Measurements from ENCODE around the gene ARHGAP26. TPM values are rescaled to one million over a fixed set of nuclear protein-coding genes. Genes with fewer than 3 reads are reported as not detected.
"Not testable (repeated sequence)": the region's sequence is repeated elsewhere in the genome, so short reads cannot be mapped to it uniquely, and the experiment has no call there.

The ARHGAP26 gene
- total and polyA plus RNA-seq, 9 donors = 1.9 to 47.1 (median 12.0) TPM

DNA sequence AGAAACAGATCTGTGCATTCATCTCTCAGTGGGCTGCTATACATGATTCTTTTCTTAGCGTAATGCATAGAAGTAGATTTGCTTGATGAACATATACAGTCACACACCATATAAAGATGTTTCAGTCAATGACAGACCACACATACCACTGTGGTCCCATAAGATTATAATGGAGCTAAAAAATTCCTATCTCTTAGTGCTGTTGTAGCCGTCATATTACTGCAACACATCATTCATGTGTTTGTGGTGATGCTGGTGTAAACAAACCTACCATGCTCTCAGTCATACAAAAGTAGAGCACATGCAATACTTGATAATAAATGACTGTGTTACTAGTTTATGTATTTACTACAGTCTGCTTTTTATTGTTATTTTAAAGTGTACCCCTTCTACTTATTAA is 214.3 kb downstream of the ARHGAP26 start:
- WGBS, 3 donors = 93 to 97% (median 96%) methylated on average over 2 of the region's 2 CpGs
- peaks cover 11% of the 10 kb centered on the region for H3K4me1 ChIP-seq (ENCODE audit: insufficient read depth)
- intact Hi-C loops (cut with DNase I) = no loop called here
- no peaks in the 10 kb centered on the region for H3K9me3 ChIP-seq
- no peak overlapping the region for H3K4me3 ChIP-seq
- no peak for TF ChIP-seq POLR2A (IDR thresholded peaks at IDR 0.05)
- TF ChIP-seq, protein P1, sequence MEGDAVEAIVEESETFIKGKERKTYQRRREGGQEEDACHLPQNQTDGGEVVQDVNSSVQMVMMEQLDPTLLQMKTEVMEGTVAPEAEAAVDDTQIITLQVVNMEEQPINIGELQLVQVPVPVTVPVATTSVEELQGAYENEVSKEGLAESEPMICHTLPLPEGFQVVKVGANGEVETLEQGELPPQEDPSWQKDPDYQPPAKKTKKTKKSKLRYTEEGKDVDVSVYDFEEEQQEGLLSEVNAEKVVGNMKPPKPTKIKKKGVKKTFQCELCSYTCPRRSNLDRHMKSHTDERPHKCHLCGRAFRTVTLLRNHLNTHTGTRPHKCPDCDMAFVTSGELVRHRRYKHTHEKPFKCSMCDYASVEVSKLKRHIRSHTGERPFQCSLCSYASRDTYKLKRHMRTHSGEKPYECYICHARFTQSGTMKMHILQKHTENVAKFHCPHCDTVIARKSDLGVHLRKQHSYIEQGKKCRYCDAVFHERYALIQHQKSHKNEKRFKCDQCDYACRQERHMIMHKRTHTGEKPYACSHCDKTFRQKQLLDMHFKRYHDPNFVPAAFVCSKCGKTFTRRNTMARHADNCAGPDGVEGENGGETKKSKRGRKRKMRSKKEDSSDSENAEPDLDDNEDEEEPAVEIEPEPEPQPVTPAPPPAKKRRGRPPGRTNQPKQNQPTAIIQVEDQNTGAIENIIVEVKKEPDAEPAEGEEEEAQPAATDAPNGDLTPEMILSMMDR (IDR thresholded peaks at IDR 0.05) = no peak
- TF ChIP-seq EP300 (IDR thresholded peaks at IDR 0.05) = no peak
- H3K27ac ChIP-seq = no peak overlapping the region
- no peaks in the 10 kb centered on the region for H3K36me3 ChIP-seq
- no peaks in the 10 kb centered on the region for H3K27me3 ChIP-seq
- DNase-seq = no peak

DNA sequence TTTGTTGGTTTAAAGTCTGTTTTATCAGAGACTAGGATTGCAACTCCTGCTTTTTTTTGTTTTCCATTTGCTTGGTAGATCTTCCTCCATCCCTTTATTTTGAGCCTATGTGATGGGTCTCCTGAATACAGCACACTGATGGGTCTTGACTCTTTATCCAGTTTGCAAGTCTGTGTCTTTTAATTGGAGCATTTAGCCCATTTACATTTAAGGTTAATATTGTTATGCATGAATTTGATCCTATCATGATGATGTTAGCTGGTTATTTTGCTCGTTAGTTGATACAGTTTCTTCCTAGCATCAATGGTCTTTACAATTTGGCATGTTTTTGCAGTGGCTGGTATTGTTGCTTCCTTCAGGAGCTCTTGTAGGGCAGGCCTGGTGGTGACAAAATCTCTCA is 219.1 kb downstream of the ARHGAP26 start:
- H3K27ac ChIP-seq; intact Hi-C loops (cut with DNase I); H3K4me1 ChIP-seq (ENCODE audit: insufficient read depth); DNase-seq; H3K36me3 ChIP-seq; H3K9me3 ChIP-seq; H3K4me3 ChIP-seq; H3K27me3 ChIP-seq: not testable (repeated sequence)
- WGBS, 3 donors = 93 to 97% (median 95%) methylated on average over 1 of the region's 1 CpG

DNA sequence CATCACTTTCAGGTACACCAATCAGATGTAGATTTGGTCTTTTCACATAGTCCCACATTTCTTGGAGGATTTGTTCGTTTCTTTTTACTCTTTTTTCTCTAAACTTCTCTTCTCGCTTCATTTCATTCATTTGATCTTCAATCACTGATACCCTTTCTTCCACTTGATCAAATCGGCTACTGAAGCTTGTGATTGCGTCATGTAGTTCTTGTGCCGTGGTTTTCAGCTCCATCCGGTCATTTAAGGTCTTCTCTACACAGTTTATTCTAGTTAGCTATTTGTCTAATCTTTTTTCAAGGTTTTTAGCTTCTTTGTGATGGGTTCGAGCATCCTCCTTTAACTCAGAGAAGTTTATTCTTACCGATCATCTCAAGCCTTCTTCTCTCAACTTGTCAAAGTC is 219.9 kb downstream of the ARHGAP26 start:
- H3K36me3 ChIP-seq; H3K9me3 ChIP-seq; DNase-seq; H3K27me3 ChIP-seq; H3K4me1 ChIP-seq (ENCODE audit: insufficient read depth); H3K27ac ChIP-seq; intact Hi-C loops (cut with DNase I); H3K4me3 ChIP-seq: not testable (repeated sequence)
- 95 to 98% (median 96%) methylated on average over 8 of the region's 8 CpGs for WGBS, 3 donors

DNA sequence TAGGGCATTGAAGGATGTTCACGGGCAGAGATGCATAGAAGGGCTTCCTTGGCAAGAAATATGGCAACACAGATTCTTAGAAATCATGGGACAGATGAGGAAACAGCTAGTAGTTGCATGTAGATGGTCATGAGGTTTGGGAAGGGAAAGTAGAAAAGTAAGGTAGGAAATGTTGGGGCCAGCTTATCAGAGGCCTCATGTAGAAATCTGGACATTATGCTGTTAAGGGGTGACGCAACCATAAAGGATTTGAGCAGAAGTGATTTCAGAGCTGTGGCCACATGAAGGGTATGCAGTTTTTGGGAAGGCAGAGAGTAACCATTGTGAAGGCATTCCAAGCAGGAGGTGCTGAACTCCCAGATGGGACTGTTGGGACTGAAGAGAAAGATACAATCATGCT is 224.0 kb downstream of the ARHGAP26 start:
- Histone ChIP-seq H3K4me3 (no peak overlapping the region), H3K27me3 (no peaks in the 10 kb centered on the region), H3K9me3 (no peaks in the 10 kb centered on the region), H3K27ac (no peak overlapping the region), H3K36me3 (no peaks in the 10 kb centered on the region), H3K4me1 (ENCODE audit: insufficient read depth) (no peaks in the 10 kb centered on the region)
- WGBS, 3 donors = 98 to 99% (median 99%) methylated on average over 2 of the region's 2 CpGs
- no peak for DNase-seq
- no peak for TF ChIP-seq POLR2A (IDR thresholded peaks at IDR 0.05)
- TF ChIP-seq, protein P1 (IDR thresholded peaks at IDR 0.05) = no peak
- no peak for TF ChIP-seq EP300 (IDR thresholded peaks at IDR 0.05)
- intact Hi-C loops (cut with DNase I) = no loop called here

DNA sequence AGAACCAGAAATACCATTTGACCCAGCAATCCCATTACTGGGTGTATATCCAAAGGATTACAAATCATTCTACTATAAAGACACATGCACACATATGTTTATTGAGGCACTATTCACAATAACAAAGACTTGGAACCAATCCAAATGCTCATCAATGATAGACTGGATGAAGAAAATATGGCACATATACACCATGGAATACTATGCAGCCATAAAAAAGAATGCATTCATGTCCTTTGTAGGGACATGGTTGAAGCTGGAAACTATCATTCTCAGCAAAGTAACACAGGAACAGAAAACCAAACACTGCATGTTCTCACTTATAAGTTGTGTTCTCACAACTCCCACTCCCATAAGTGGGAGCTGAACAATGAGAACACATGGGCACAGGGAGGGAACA is 225.4 kb downstream of the ARHGAP26 start:
- H3K27ac ChIP-seq; H3K36me3 ChIP-seq; H3K4me1 ChIP-seq (ENCODE audit: insufficient read depth); H3K4me3 ChIP-seq; intact Hi-C loops (cut with DNase I); H3K9me3 ChIP-seq; DNase-seq; H3K27me3 ChIP-seq: not testable (repeated sequence)

DNA sequence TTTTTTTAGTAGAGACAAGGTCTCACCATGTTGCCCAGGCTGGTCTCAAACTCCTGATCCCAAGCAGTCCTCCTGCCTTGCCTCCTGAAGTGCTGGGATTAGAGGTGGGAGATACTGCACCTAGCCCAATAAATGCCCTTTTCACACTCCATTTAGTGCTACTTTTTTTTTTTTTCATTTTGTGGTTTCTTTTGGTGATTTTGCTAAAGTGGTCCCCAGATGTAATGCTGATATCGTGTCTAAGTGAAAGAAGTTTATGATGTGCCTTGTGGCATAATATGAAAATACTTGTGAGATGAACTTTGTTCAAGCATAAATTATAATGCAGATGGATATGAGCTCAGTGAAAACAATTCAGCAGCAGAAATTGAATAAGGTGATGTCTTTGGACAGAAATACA is 227.4 kb downstream of the ARHGAP26 start:
- H3K4me3 ChIP-seq = no peak overlapping the region
- no peaks in the 10 kb centered on the region for H3K9me3 ChIP-seq
- intact Hi-C loops (cut with DNase I) = no loop called here
- peaks cover 3% of the 10 kb centered on the region for H3K4me1 ChIP-seq (ENCODE audit: insufficient read depth)
- H3K36me3 ChIP-seq = no peaks in the 10 kb centered on the region
- TF ChIP-seq EP300 (IDR thresholded peaks at IDR 0.05) = no peak
- TF ChIP-seq, protein P1 (IDR thresholded peaks at IDR 0.05) = no peak
- no peak for TF ChIP-seq POLR2A (IDR thresholded peaks at IDR 0.05)
- no peak for DNase-seq
- H3K27ac ChIP-seq = no peak overlapping the region
- WGBS, 3 donors = 93 to 96% (median 94%) methylated on average over 1 of the region's 1 CpG
- no peaks in the 10 kb centered on the region for H3K27me3 ChIP-seq
